Measurements from ENCODE around the gene CCL14. TPM values are rescaled to one million over a fixed set of nuclear protein-coding genes. Genes with fewer than 3 reads are reported as not detected.

CCL14 gene
- total and polyA plus RNA-seq, 2 of the 8 experiments (the other 6 are each of a cell fraction or from before 2014, with no cell fraction given): not detected

DNA sequence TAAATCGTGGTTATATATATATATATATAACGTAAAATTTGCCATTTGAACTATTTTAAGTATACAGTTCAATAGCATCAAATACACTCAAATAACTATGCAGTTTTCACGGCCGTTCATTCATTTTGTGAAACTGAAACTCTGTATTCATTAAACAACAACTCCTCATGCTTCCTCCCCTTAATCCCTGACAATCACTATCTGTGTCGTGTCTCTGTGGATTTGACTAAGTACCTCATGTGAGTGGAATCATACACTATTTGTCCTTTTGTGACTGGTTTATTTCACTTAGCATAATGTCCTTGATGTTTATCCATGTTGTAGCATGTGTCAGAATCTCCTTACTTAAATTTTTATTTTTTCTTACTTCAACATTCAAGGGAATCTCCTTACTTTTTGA lies 28.4 kb upstream of the CCL14 start:
- Histone ChIP-seq H3K4me3 (ENCODE audit: extremely low read depth in 1 of 4, insufficient read depth in 2 of 4, low read depth in 3 of 4, low read length in 4 of 4) (no peak overlapping the region), H3K18ac (ENCODE audit: extremely low read depth, low read length) (no peak overlapping the region), H2BK15ac (ENCODE audit: low read length) (no peak overlapping the region), H3K27me3 (replicated peaks in 1 of 4; ENCODE audit: control insufficient read depth in 3 of 4, extremely low read depth in 1 of 4, insufficient read depth in 3 of 4, low read length in 3 of 4) (no peaks in the 10 kb centered on the region), H2BK5ac (ENCODE audit: low read depth, low read length) (no peak overlapping the region), H3K9ac (replicated peaks in 1 of 4; ENCODE audit: extremely low read depth in 1 of 4, low read depth in 3 of 4, low read length in 3 of 4) (no peak overlapping the region), H2AFZ (ENCODE audit: low read length) (no peak overlapping the region), H3K9me3 (ENCODE audit: insufficient read depth in 2 of 2, low read depth in 1 of 2, low read length in 1 of 2) (peaks cover 2 to 21% of the 10 kb centered on the region in 2 experiments), H4K5ac (ENCODE audit: insufficient read length, low read depth, low read length) (no peak overlapping the region), H3K56ac (replicated peaks; ENCODE audit: insufficient read length, low read depth, low read length) (no peak overlapping the region), H3K4me2 (ENCODE audit: insufficient read depth in 1 of 2, low read depth in 2 of 2, low read length in 2 of 2) (no peak overlapping the region), H3K4ac (replicated peaks; ENCODE audit: insufficient read length, low read depth, low read length) (no peak overlapping the region), H3K36me3 (ENCODE audit: control insufficient read depth in 2 of 4, insufficient read depth in 4 of 4, low read length in 3 of 4) (no peaks in the 10 kb centered on the region), H2AK5ac (ENCODE audit: low read depth, low read length) (no peak overlapping the region), H4K91ac (replicated peaks; ENCODE audit: insufficient read length, low read length) (no peak overlapping the region), H2BK120ac (replicated peaks; ENCODE audit: low read depth, low read length) (no peak overlapping the region), H4K8ac (ENCODE audit: extremely low read depth, insufficient read depth, low read length) (no peak overlapping the region), H3K27ac (ENCODE audit: low read depth, low read length) (no peak overlapping the region), H3K23ac (ENCODE audit: insufficient read length) (no peak overlapping the region), H2BK20ac (ENCODE audit: low read length) (no peak overlapping the region), H3K23me2 (ENCODE audit: low read depth, low read length) (no peaks in the 10 kb centered on the region), H3K14ac (ENCODE audit: insufficient read length) (no peak overlapping the region), H3K79me2 (ENCODE audit: control insufficient read depth in 1 of 2, insufficient read depth in 2 of 2, low read length in 2 of 2) (no peaks in the 10 kb centered on the region), H4K20me1 (replicated peaks in 1 of 2; ENCODE audit: control insufficient read depth in 1 of 2, insufficient read depth in 2 of 2, low read length in 2 of 2) (no peaks in the 10 kb centered on the region), H3K4me1 (replicated peaks in 1 of 4; ENCODE audit: control insufficient read depth in 3 of 4, insufficient read depth in 4 of 4, low read length in 3 of 4) (no peaks in the 10 kb centered on the region), H2BK12ac (ENCODE audit: low read depth, low read length) (no peak overlapping the region), H3K79me1 (ENCODE audit: low read depth, low read length) (no peaks in the 10 kb centered on the region)
- no peak for TF ChIP-seq BRCA1 (IDR thresholded peaks at IDR 0.05; ENCODE audit: low read depth, low read length)
- TF ChIP-seq CHD2 (IDR thresholded peaks at IDR 0.05; ENCODE audit: low read length): no peak
- no peak for TF ChIP-seq ATF2 (IDR thresholded peaks at IDR 0.05; ENCODE audit: low read length)
- TF ChIP-seq CBX8 (IDR thresholded peaks at IDR 0.05; ENCODE audit: borderline replicate concordance, low read depth, low read length): no peak
- TF ChIP-seq EZH2 (IDR thresholded peaks at IDR 0.05; ENCODE audit: low read depth, low read length, severe bottlenecking): no peak
- TF ChIP-seq NANOG (IDR thresholded peaks at IDR 0.05; ENCODE audit: insufficient read depth, low read depth, low read length, poor library complexity, severe bottlenecking): no peak
- no peak for TF ChIP-seq SIN3A (conservative IDR thresholded peaks at IDR 0.05 in 1 of 2, IDR thresholded peaks at IDR 0.05 in 1 of 2; ENCODE audit: low read depth in 1 of 2, low read length in 2 of 2)
- TF ChIP-seq TBP (IDR thresholded peaks at IDR 0.05; ENCODE audit: low read depth, low read length): no peak
- no peak for TF ChIP-seq KDM5A (IDR thresholded peaks at IDR 0.05; ENCODE audit: low read length)
- CTCF ChIA-PET (ENCODE audit: partially characterized antibody): no interaction called here
- FAIRE-seq: no peak
- WGBS, 2 experiments (ENCODE audit: extremely low coverage in 1 of 2, insufficient coverage in 1 of 2, insufficient read length in 1 of 2, insufficient replicate concordance in 2 of 2, low coverage in 1 of 2, low lambda C conversion rate in 2 of 2, missing lambda C conversion rate in 1 of 2): 93% methylated on average over 5 of the region's 5 CpGs; no CpG with 5 or more reads in 1 of the 2 experiments
- POLR2A ChIA-PET (ENCODE audit: partially characterized antibody): no interaction called here
- no peak for DNase-seq (ENCODE audit: low read depth in 1 of 2, low spot score in 2 of 2)
